H1 (cell line): ENCODE results near the gene ANKRD65. TPM values are rescaled to one million over a fixed set of nuclear protein-coding genes. Genes with fewer than 3 reads are reported as not detected.

Experiments used
- SIN3A ChIP-seq, 2 experiments: IDR thresholded peaks in 1 of 2; conservative IDR thresholded peaks in 1 of 2; 2 replicates each; pipeline ENCODE4 v1.6.1; 2011 to 2012; ENCODE audit warnings: low read length in 2 of 2, improper control_type of control experiment in 1 of 2, low read depth in 1 of 2, mild to moderate bottlenecking in 1 of 2
- polyA plus RNA-seq, 7 experiments: library from polyadenylated mRNA; depleted of rRNA in 3 of 7; stranded (reverse) in 5 of 7; unstranded in 2 of 7; fragments of >200 nt in 5 of 7; fragments of 200-250 nt in 2 of 7; gene quantifications; 1 replicate in 5 of 7; 2 replicates in 1 of 7; 4 replicates in 1 of 7; pipeline versions ENCODE4 v1.2.1 to v1.2.3, GENCODE V29; 2011 to 2013; ENCODE audit warnings: missing spikeins in 2 of 7, mixed read lengths in 2 of 7
- total RNA-seq: library from RNA; stranded (reverse); fragmentation: NEBNext Ultra II Directional; extraction: Animal tissue kit (Norgen Biotek cat#: 25700); gene quantifications from 2 replicates; pipeline ENCODE4 v1.2.1, GENCODE V29; 2021

ANKRD65 gene
- total and polyA plus RNA-seq, 2 of the 8 experiments (the other 6 are each of a cell fraction or from before 2014, with no cell fraction given), result 1.8 to 2.0 TPM

- no peak for TF ChIP-seq SIN3A (conservative IDR thresholded peaks at IDR 0.05 in 1 of 2, IDR thresholded peaks at IDR 0.05 in 1 of 2; ENCODE audit: low read depth in 1 of 2, low read length in 2 of 2)
Observed at GRCh38 chr1:1423245-1423597, 2.1 kb upstream of the ANKRD65 start (continued).
